Measurements from ENCODE around the gene CCDC66.
A peak's percentile ranks its signal among the peaks of the same experiment; 100 is the strongest.
"Not testable (repeated sequence)": the region's sequence is repeated elsewhere in the genome, so short reads cannot be mapped to it uniquely, and the experiment has no call there.

Gene CCDC66

GRCh38 chr3:56556908-56557830 lies at the start of gene CCDC66:
TSS of gene CCDC66 (plus strand) at chr3:56557175. CDS start at chr3:56557243, 68 bp downstream.
- DNase-seq, result peak; percentile 85

GRCh38 chr3:56519641-56520040 lies 37.3 kb upstream of the CCDC66 start:
- no peak for DNase-seq

- no peak for DNase-seq
Measured at GRCh38 chr3:56522374-56522773, 34.6 kb upstream of the CCDC66 start.

- DNase-seq, result no peak
Measured at GRCh38 chr3:56525291-56525690, 31.7 kb upstream of the CCDC66 start.

- peak; percentile 27 for DNase-seq
Measured at GRCh38 chr3:56536735-56537134, 20.2 kb upstream of the CCDC66 start.

GRCh38 chr3:56547486-56547885 lies 9.5 kb upstream of the CCDC66 start:
- DNase-seq, result peak; percentile 21

- no peak for DNase-seq
Measured at GRCh38 chr3:56557831-56558170, 826 bp downstream of the CCDC66 start.

- no peak for DNase-seq
Measured at GRCh38 chr3:56573501-56573900, 16.5 kb downstream of the CCDC66 start.

GRCh38 chr3:56581941-56582340 lies 25.0 kb downstream of the CCDC66 start:
- DNase-seq, result not testable (repeated sequence)

- not testable (repeated sequence) for DNase-seq
Measured at GRCh38 chr3:56584275-56584674, 27.3 kb downstream of the CCDC66 start.

- no peak for DNase-seq
Measured at GRCh38 chr3:56590814-56591213, 33.8 kb downstream of the CCDC66 start.

- no peak for DNase-seq
Measured at GRCh38 chr3:56591262-56591661, 34.3 kb downstream of the CCDC66 start.

- no peak for DNase-seq
Measured at GRCh38 chr3:56593455-56594158, 36.6 kb downstream of the CCDC66 start.

- DNase-seq, result no peak
Measured at GRCh38 chr3:56595975-56596840, 39.2 kb downstream of the CCDC66 start.

GRCh38 chr3:56608479-56608878 lies 51.5 kb downstream of the CCDC66 start:
- DNase-seq, result not testable (repeated sequence)

GRCh38 chr3:56610669-56611335 lies 53.8 kb downstream of the CCDC66 start:
- no peak for DNase-seq

GRCh38 chr3:56611364-56611763 lies 54.4 kb downstream of the CCDC66 start:
- DNase-seq, result no peak

GRCh38 chr3:56612146-56612545 lies 55.2 kb downstream of the CCDC66 start:
- DNase-seq, result no peak

- DNase-seq, result no peak
Measured at GRCh38 chr3:56613016-56613415, 56.0 kb downstream of the CCDC66 start.

GRCh38 chr3:56616478-56617006 lies 59.6 kb downstream of the CCDC66 start:
- DNase-seq, result no peak

GRCh38 chr3:56620371-56620770 lies 63.4 kb downstream of the CCDC66 start:
- DNase-seq, result no peak

- DNase-seq, result no peak
Measured at GRCh38 chr3:56621681-56622080, 64.7 kb downstream of the CCDC66 start.
